ENCODE data around the gene ANKFY1. TPM values are rescaled to one million over a fixed set of nuclear protein-coding genes. Genes with fewer than 3 reads are reported as not detected.

ANKFY1 gene
- total and polyA plus RNA-seq, 9 donors: 13.7 to 65.1 (median 45.7) TPM

- Histone ChIP-seq H3K27me3 (no peaks in the 10 kb centered on the region), H3K4me3 (no peak overlapping the region), H3K27ac (no peak overlapping the region), H3K9me3 (no peaks in the 10 kb centered on the region), H3K36me3 (no peaks in the 10 kb centered on the region), H3K4me1 (ENCODE audit: insufficient read depth) (peaks cover 3% of the 10 kb centered on the region)
- TF ChIP-seq CTCF (IDR thresholded peaks at IDR 0.05): no peak
- no peak for TF ChIP-seq POLR2A (IDR thresholded peaks at IDR 0.05)
- no peak for TF ChIP-seq EP300 (IDR thresholded peaks at IDR 0.05)
- intact Hi-C loops (cut with DNase I): no loop called here
- no peak for DNase-seq
- WGBS, 3 donors: 93 to 95% (median 93%) methylated on average over 7 of the region's 7 CpGs
Observed at GRCh38 chr17:4209611-4210010, 54.2 kb downstream of the ANKFY1 start.

GRCh38 chr17:4208238-4208637 lies 55.5 kb downstream of the ANKFY1 start:
- 50 to 64% (median 55%) methylated on average over 4 of the region's 4 CpGs for WGBS, 3 donors
- TF ChIP-seq CTCF (IDR thresholded peaks at IDR 0.05): no peak
- no peak for TF ChIP-seq POLR2A (IDR thresholded peaks at IDR 0.05)
- TF ChIP-seq EP300 (IDR thresholded peaks at IDR 0.05): no peak
- no peak for DNase-seq
- Histone ChIP-seq H3K9me3 (no peaks in the 10 kb centered on the region), H3K27ac (no peak overlapping the region), H3K36me3 (no peaks in the 10 kb centered on the region), H3K4me3 (no peak overlapping the region), H3K4me1 (ENCODE audit: insufficient read depth) (peaks cover 3% of the 10 kb centered on the region), H3K27me3 (no peaks in the 10 kb centered on the region)
- intact Hi-C loops (cut with DNase I): no loop called here

- Histone ChIP-seq H3K27ac (no peak overlapping the region), H3K9me3 (no peaks in the 10 kb centered on the region), H3K27me3 (no peaks in the 10 kb centered on the region), H3K4me1 (ENCODE audit: insufficient read depth) (peaks cover 3% of the 10 kb centered on the region), H3K36me3 (no peaks in the 10 kb centered on the region), H3K4me3 (no peak overlapping the region)
- WGBS, 3 donors: 60 to 70% (median 63%) methylated on average over 10 of the region's 10 CpGs
- intact Hi-C loops (cut with DNase I): no loop called here
- no peak for DNase-seq
- TF ChIP-seq EP300 (IDR thresholded peaks at IDR 0.05) (no peak), POLR2A (IDR thresholded peaks at IDR 0.05) (no peak), CTCF (IDR thresholded peaks at IDR 0.05) (no peak)
Observed at GRCh38 chr17:4206962-4207361, 56.8 kb downstream of the ANKFY1 start.

- no peak overlapping the region for H3K27ac ChIP-seq
- no peak overlapping the region for H3K4me3 ChIP-seq
- peaks cover 2% of the 10 kb centered on the region for H3K4me1 ChIP-seq (ENCODE audit: insufficient read depth)
- H3K27me3 ChIP-seq: no peaks in the 10 kb centered on the region
- no peaks in the 10 kb centered on the region for H3K9me3 ChIP-seq
- TF ChIP-seq EP300 (IDR thresholded peaks at IDR 0.05): no peak
- DNase-seq: no peak
- WGBS, 3 donors: 66 to 71% (median 71%) methylated on average over 4 of the region's 4 CpGs
- intact Hi-C loops (cut with DNase I): no loop called here
- H3K36me3 ChIP-seq: no peaks in the 10 kb centered on the region
Observed at GRCh38 chr17:4205917-4206316, 57.9 kb downstream of the ANKFY1 start.

GRCh38 chr17:4204710-4205173 lies 59.0 kb downstream of the ANKFY1 start:
- H3K36me3 ChIP-seq: no peaks in the 10 kb centered on the region
- H3K27ac ChIP-seq: no peak overlapping the region
- TF ChIP-seq EP300 (IDR thresholded peaks at IDR 0.05): no peak
- no peak for TF ChIP-seq CTCF (IDR thresholded peaks at IDR 0.05)
- TF ChIP-seq POLR2A (IDR thresholded peaks at IDR 0.05): no peak
- H3K9me3 ChIP-seq: no peaks in the 10 kb centered on the region
- H3K4me3 ChIP-seq: no peak overlapping the region
- no peaks in the 10 kb centered on the region for H3K27me3 ChIP-seq
- peaks cover 2% of the 10 kb centered on the region for H3K4me1 ChIP-seq (ENCODE audit: insufficient read depth)
- intact Hi-C loops (cut with DNase I): loop anchor here in 1 of 4 donors (5.0 kb wide), 1 partner anchor 208 kb away; no protein-coding TSS in a partner anchor
- peak in 2 of 5 donors; percentile 20 to 43 for DNase-seq
- 17 to 26% (median 25%) methylated on average over 6 of the region's 6 CpGs for WGBS, 3 donors
